ENCODE results near the gene IFFO2.

- TF ChIP-seq POLR2A (IDR thresholded peaks at IDR 0.05; ENCODE audit: low read length) (no peak), GATA1 (IDR thresholded peaks at IDR 0.05; ENCODE audit: low read depth, low read length) (no peak)
These were observed 65.6 kb downstream of the IFFO2 start for GRCh38 chr1:18890706-18891425.
